ENCODE results near the gene CHDH.

Gene CHDH

GRCh38 chr3:53787016-53787415, 59.2 kb downstream of the CHDH start:
- DNase-seq = no peak

- DNase-seq = no peak
Observed at GRCh38 chr3:53780806-53781205, 65.4 kb downstream of the CHDH start.

GRCh38 chr3:53780171-53780570, 66.0 kb downstream of the CHDH start:
- no peak for DNase-seq

- DNase-seq = no peak
Observed at GRCh38 chr3:53778153-53778552, 68.1 kb downstream of the CHDH start.

GRCh38 chr3:53777468-53777867, 68.8 kb downstream of the CHDH start:
- no peak for DNase-seq

GRCh38 chr3:53776494-53777101, 69.6 kb downstream of the CHDH start:
- DNase-seq = no peak

- no peak for DNase-seq
Observed at GRCh38 chr3:53775834-53776251, 70.4 kb downstream of the CHDH start.

- no peak for DNase-seq
Observed at GRCh38 chr3:53775018-53775417, 71.2 kb downstream of the CHDH start.

GRCh38 chr3:53774414-53774813, 71.8 kb downstream of the CHDH start:
- no peak for DNase-seq

GRCh38 chr3:53773611-53774368, 72.4 kb downstream of the CHDH start:
- no peak for DNase-seq

GRCh38 chr3:53773021-53773436, 73.2 kb downstream of the CHDH start:
- no peak for DNase-seq

- DNase-seq = no peak
Observed at GRCh38 chr3:53772562-53772961, 73.7 kb downstream of the CHDH start.

- DNase-seq = no peak
Observed at GRCh38 chr3:53768478-53769459, 77.5 kb downstream of the CHDH start.

GRCh38 chr3:53766706-53767105, 79.5 kb downstream of the CHDH start:
- no peak for DNase-seq

- DNase-seq = no peak
Observed at GRCh38 chr3:53765753-53766152, 80.5 kb downstream of the CHDH start.

- DNase-seq = no peak
Observed at GRCh38 chr3:53764026-53764775, 82.0 kb downstream of the CHDH start.

- DNase-seq = no peak
Observed at GRCh38 chr3:53763353-53763752, 82.9 kb downstream of the CHDH start.

Data from NCI-H446 (cell line).